HUES64 (cell line): ENCODE measurements around the gene MCCD1.

Experiments
- H3K27ac ChIP-seq: 2 replicates; pipeline ENCODE4 v1.7.0; 2013; ENCODE audit warnings: low read depth, low read length, inconsistent platforms
- H3K27me3 ChIP-seq: 2 replicates; pipeline ENCODE4 v1.6.1; 2013; ENCODE audit warnings: mild to moderate bottlenecking, low read length; ENCODE audit not compliant: insufficient read depth
- H3K36me3 ChIP-seq: 2 replicates; pipeline ENCODE4 v1.6.1; 2013; ENCODE audit warnings: mild to moderate bottlenecking, low read length; ENCODE audit not compliant: insufficient read depth
- H3K4me1 ChIP-seq: 2 replicates; pipeline ENCODE4 v1.6.1; 2013; ENCODE audit warnings: mild to moderate bottlenecking, low read length, moderate library complexity; ENCODE audit not compliant: insufficient read depth
- H3K4me3 ChIP-seq: 2 replicates; pipeline ENCODE4 v1.5.1; 2013; ENCODE audit warnings: mild to moderate bottlenecking, low read length, moderate library complexity
- H3K9ac ChIP-seq: 2 replicates; pipeline ENCODE4 v1.6.1; 2013; ENCODE audit warnings: mild to moderate bottlenecking, low read depth, low read length
- H3K9me3 ChIP-seq: 2 replicates; pipeline ENCODE4 v1.6.1; 2013; ENCODE audit warnings: low read depth, low read length; ENCODE audit not compliant: insufficient read depth
- WGBS: fragments of 150-250, 120-280 bp; methylation state at CpG from one replicate; pipeline ENCODE4 v1.1.7; 2013; ENCODE audit warnings: missing lambda C conversion rate; 5-methylcytosine and 5-hydroxymethylcytosine counted together

The MCCD1 gene

GRCh38 chr6:31533455-31533841 lies 4.7 kb downstream of the MCCD1 start:
- Histone ChIP-seq H3K9me3 (no peaks in the 10 kb centered on the region), H3K4me3 (no peak overlapping the region), H3K36me3 (peaks cover 90% of the 10 kb centered on the region), H3K4me1 (no peaks in the 10 kb centered on the region), H3K27me3 (no peaks in the 10 kb centered on the region), H3K9ac (no peak overlapping the region), H3K27ac (no peak overlapping the region)
- 86% methylated on average over 1 of the region's 1 CpG for WGBS

DNA sequence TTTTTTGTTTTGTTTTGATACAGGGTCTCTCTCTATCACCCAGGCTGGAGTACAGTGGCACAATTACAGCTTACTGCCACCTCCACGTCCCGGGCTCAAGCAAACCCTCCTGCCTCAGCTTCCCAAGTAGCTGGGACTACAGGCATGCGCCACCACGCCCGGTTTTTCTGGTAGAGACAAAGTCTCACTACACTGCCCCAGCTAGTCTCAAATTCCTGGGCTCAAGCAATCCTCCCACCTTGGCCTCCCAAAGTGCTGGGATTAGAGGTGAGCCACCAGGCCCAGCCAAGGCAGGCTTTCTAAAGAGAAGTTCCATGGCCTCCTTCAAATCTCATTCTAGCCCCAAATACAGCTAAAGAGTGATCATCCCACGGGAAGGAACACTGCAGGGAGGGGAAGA lies 5.2 kb downstream of the MCCD1 start:
- WGBS = 96% methylated on average over 6 of the region's 6 CpGs

GRCh38 chr6:31534521-31535040 lies 5.8 kb downstream of the MCCD1 start:
- H3K27ac ChIP-seq = no peak overlapping the region
- H3K9me3 ChIP-seq = no peaks in the 10 kb centered on the region
- peaks cover 99% of the 10 kb centered on the region for H3K36me3 ChIP-seq
- no peaks in the 10 kb centered on the region for H3K27me3 ChIP-seq
- WGBS = 92% methylated on average over 24 of the region's 24 CpGs
- no peak overlapping the region for H3K9ac ChIP-seq
- peaks cover 7% of the 10 kb centered on the region; the same call in 1 of the 2 replicates for H3K4me1 ChIP-seq
- no peak overlapping the region for H3K4me3 ChIP-seq

More for the DNA sequence above, 5.2 kb downstream of the MCCD1 start:
- H3K27me3 ChIP-seq = no peaks in the 10 kb centered on the region
- H3K9me3 ChIP-seq = no peaks in the 10 kb centered on the region
- H3K4me3 ChIP-seq = no peak overlapping the region
- 0 out of 2 replicates have a peak, but pooled peaks cover 1% of the 10 kb centered on the region for H3K4me1 ChIP-seq
- H3K9ac ChIP-seq = no peak overlapping the region
- H3K36me3 ChIP-seq = peaks cover 96% of the 10 kb centered on the region
- no peak overlapping the region for H3K27ac ChIP-seq

GRCh38 chr6:31535538-31536324 lies 7.0 kb downstream of the MCCD1 start:
- Histone ChIP-seq H3K9me3 (no peaks in the 10 kb centered on the region), H3K27me3 (no peaks in the 10 kb centered on the region), H3K9ac (no peak overlapping the region), H3K36me3 (peaks cover 99% of the 10 kb centered on the region), H3K27ac (no peak overlapping the region), H3K4me1 (peaks cover 17% of the 10 kb centered on the region), H3K4me3 (no peak overlapping the region)
- no CpG with 5 or more reads among the region's 2 CpGs for WGBS

GRCh38 chr6:31538805-31539400 lies 10.1 kb downstream of the MCCD1 start:
- Histone ChIP-seq H3K27me3 (no peaks in the 10 kb centered on the region), H3K9ac (no peak overlapping the region), H3K27ac (no peak overlapping the region), H3K4me1 (peaks cover 23% of the 10 kb centered on the region), H3K9me3 (no peaks in the 10 kb centered on the region), H3K4me3 (peak overlapping the region; percentile 89), H3K36me3 (peaks cover 71% of the 10 kb centered on the region)
- 98% methylated on average over 6 of the region's 6 CpGs for WGBS

GRCh38 chr6:31540640-31541039 lies 11.9 kb downstream of the MCCD1 start:
- Histone ChIP-seq H3K27me3 (no peaks in the 10 kb centered on the region), H3K4me3 (peak overlapping the region; percentile 89), H3K27ac (peak overlapping the region; percentile 97), H3K9ac (peak overlapping the region; percentile 100), H3K9me3 (no peaks in the 10 kb centered on the region), H3K4me1 (peaks cover 23% of the 10 kb centered on the region), H3K36me3 (peaks cover 54% of the 10 kb centered on the region)
- 25% methylated on average over 2 of the region's 4 CpGs for WGBS

DNA sequence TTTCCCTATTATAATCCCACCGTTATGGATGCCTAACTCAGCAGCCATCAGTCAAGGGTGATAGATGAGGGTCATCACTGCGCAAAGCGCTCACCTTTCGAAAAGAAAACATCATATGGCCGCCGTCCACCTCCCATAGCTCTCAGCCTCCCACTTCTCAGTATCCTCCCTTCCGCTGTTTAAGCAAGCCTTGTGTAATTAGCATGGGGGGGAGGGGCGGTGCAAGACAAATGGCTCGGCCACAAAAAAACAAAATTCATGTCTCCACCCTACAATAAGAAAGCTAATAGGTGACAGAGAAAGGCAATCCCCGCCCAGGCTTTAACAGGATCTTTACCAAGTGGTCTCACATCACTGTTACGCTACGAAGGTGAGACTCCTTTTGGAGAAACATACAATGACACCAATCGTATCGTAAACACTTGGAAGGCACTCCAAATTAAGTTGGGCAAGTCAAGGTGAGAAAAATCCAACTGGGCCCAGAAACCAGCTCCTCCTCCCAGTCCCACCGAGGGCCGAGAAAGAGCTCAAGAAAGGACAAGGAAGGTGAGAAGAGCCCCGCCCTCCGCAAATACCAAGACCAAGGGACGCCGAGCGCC lies 12.4 kb downstream of the MCCD1 start:
- Histone ChIP-seq H3K4me3 (peak overlapping the region; percentile 89), H3K9ac (peak overlapping the region; percentile 100), H3K36me3 (peaks cover 49% of the 10 kb centered on the region), H3K27me3 (no peaks in the 10 kb centered on the region), H3K27ac (peak overlapping the region; percentile 97), H3K9me3 (no peaks in the 10 kb centered on the region), H3K4me1 (peaks cover 23% of the 10 kb centered on the region)
- WGBS = 2% methylated on average over 18 of the region's 21 CpGs

DNA sequence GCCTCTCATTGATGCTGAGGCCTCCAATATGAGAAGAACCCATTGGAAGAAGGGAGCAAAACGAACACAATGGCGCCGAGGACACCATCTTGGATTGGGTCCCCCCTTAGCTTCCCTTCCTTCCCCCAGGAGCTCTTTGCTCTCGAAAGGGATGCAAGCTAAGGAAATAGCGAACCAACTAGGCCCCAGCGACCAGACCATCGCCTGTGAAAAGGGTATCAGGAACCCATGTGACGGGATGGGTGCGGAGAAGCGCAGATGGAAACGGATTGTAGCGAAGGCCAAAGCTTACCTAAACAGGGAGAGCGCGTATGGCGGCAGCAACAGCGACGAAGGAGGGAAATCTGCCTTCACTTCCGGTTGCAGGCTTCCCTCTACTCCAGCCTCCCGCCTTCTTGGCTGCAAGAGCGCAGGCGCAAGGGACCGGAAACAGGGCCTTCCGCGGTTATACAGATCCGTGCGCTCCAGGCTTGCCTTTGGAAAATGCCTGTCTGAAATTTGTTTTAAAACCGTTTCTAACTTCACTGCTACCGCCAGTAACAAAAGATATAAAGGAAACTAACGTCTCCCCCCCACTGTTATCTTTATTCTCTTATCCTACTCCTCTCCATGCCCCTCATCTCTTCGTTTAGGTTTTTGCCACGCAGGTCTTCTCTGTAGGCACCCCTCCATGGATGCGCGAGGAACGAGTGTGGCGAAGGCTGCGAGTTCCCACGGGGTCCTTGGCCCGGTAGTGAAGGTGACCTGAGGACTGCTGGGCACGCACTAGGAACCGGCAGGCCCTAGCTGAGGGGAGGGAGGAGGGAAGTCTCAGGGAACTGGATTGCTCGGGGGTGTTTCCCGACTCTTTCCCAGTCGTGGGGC lies 13.1 kb downstream of the MCCD1 start, which contains the start of gene DDX39B:
Gene DDX39B (minus strand): TSS at position 346 of the 864 bp plus-strand sequence. CDS start 1,471 bp downstream, outside the sequence.
- H3K36me3 ChIP-seq = peaks cover 41% of the 10 kb centered on the region
- peak within 1 kb of the TSS; percentile 89 for H3K4me3 ChIP-seq
- peak within 1 kb of the TSS; percentile 100 for H3K9ac ChIP-seq
- H3K4me1 ChIP-seq = peaks cover 23% of the 10 kb centered on the region
- peak within 1 kb of the TSS; percentile 97 for H3K27ac ChIP-seq
- under 1% methylated on average over 43 of the region's 43 CpGs for WGBS
- no peaks in the 10 kb centered on the region for H3K9me3 ChIP-seq
- no peaks in the 10 kb centered on the region for H3K27me3 ChIP-seq

- H3K36me3 ChIP-seq = peaks cover 29% of the 10 kb centered on the region
- H3K4me1 ChIP-seq = peaks cover 26% of the 10 kb centered on the region
- no peak overlapping the region for H3K27ac ChIP-seq
- no peak overlapping the region for H3K4me3 ChIP-seq
- no peaks in the 10 kb centered on the region for H3K9me3 ChIP-seq
- H3K9ac ChIP-seq = no peak overlapping the region
- no peaks in the 10 kb centered on the region for H3K27me3 ChIP-seq
- WGBS = 97% methylated on average over 6 of the region's 6 CpGs
Observed at GRCh38 chr6:31543639-31544038, 14.9 kb downstream of the MCCD1 start.

DNA sequence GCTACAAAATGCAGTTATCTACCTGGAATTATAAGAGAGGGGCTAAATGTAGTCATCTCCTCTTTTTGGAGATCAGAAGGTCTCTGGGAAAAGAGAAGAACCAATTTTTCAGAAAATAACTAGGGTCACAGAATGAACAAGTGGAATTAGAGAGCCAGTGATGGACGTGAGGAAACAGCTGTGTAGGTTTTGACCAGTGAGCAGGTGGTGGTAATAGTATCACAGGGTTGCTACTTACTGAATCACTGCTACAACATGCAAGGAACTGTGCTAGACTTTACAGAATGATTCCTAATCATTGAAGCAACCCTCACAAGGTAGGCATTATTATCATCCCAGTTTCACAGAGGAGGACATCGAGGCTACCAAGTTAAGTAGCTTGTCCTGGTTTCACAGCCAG lies 15.9 kb downstream of the MCCD1 start:
- 86% methylated on average over 2 of the region's 2 CpGs for WGBS
- Histone ChIP-seq H3K27me3 (no peaks in the 10 kb centered on the region), H3K36me3 (peaks cover 29% of the 10 kb centered on the region), H3K9ac (no peak overlapping the region), H3K4me3 (no peak overlapping the region), H3K9me3 (no peaks in the 10 kb centered on the region), H3K4me1 (peaks cover 18% of the 10 kb centered on the region), H3K27ac (no peak overlapping the region)
